HG03558 (cell line): ENCODE data around the gene FAHD1.

Source experiments
- ATAC-seq: cut with Tn5 transposase; IDR thresholded peaks from one replicate; pipeline ENCODE4 v1.9.1; 2021; ENCODE audit warnings: moderate number of reproducible peaks; ENCODE audit not compliant: unreplicated experiment; ENCODE audit errors: extremely low read depth

FAHD1 gene

GRCh38 chr16:1877804-1878203 lies 50.8 kb downstream of the FAHD1 start:
- ATAC-seq: no peak

GRCh38 chr16:1878256-1878655 lies 51.2 kb downstream of the FAHD1 start:
- ATAC-seq: no peak
